H54 (cell line): ENCODE data around the gene SEL1L2.

Experiments used
- DNase-seq: peaks from one replicate; pipeline ENCODE4 v3.0.0; 2011; ENCODE audit warnings: low spot score, mixed read lengths; ENCODE audit not compliant: insufficient read length
- FAIRE-seq: peaks from 3 replicates; lab custom pipeline; 2011; peaks lifted over from hg19 to GRCh38; lab: Jason Lieb, UNC
- POLR2A ChIP-seq: IDR thresholded peaks from 2 replicates; pipeline ENCODE4 v1.6.1; 2011; ENCODE audit warnings: low read depth, mild to moderate bottlenecking, low read length

SEL1L2 gene

DNA sequence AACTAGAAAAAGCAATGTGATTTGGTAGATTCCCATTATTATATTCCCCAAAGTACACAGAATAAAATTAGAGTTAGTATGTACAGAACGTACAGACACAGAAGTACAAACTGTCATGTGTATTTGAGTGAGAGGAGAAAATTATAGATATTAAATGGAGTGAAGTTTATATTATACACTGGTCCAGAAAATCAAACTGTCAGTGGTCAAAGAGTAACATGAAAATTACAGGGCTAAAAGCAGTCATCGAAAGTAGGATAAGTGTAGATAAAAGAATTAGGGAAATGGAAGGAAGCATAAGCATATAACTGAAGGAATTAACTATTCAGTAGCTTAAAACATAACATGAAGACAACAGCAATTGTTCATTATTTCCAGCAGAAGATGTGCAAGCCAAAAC is 30.3 kb downstream of the SEL1L2 start:
- TF ChIP-seq POLR2A, result no peak
- FAIRE-seq, result no peak
- DNase-seq, result no peak

DNA sequence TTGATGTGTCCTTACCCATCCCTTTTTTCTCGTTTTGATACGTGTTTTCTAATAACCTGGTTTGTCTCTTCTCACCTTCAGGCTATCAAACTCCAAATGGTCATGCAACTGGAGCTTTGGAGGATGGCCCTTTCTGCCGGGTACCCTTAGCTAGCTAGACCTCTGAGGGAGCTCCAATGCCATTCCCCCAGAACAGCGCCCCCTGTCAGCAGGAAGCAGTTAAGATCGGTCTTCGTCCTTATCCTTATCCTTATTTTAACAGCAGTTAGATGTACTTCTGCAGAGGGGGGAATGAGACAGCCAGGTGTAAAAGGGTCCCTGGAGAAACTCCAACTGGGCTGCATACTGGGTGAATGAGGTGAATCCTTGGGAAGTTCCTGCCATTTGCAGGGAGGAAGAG is 37.2 kb downstream of the SEL1L2 start:
- FAIRE-seq, result no peak
- no peak for DNase-seq
- TF ChIP-seq POLR2A, result no peak

DNA sequence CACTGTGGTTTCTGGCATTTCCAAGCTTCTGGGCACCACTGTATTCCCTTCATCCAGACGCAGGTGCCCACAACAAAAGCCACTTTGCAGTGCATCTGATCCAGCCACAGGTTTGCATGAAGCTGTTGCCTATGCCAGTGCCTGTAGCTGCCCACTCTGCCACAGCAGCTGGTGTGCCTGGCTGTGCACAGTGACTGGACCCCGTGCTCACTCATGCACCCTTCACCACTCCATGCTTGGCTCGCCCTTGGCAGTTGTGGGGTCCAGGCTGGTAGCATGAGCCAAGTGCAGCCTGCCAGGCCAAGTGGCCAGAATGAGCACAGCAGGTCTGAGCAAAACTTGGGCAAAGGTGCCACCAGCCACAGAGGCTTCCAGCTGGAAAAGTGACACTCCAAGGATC is 42.7 kb downstream of the SEL1L2 start:
- TF ChIP-seq POLR2A, result no peak
- DNase-seq, result no peak
- FAIRE-seq, result no peak

DNA sequence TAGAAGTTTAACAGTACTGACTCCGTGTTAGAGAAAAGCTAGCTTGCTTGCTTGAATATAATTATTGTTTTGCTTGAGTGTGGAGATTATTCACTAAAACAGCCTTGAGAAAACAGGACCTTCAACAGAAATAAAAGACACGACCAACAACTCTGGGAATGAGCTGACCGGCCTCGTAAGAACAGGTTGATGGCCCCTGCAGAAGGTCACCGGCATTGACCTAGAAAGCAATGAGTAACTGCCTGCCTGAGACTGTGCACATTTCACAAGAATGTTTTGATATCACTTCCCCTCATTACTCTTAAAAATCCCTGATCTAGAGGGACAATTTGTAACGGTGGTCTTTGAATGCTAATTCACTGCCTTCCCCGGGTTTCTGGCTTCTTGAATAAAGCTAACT is 49.4 kb downstream of the SEL1L2 start:
- no peak for DNase-seq
- no peak for FAIRE-seq

DNA sequence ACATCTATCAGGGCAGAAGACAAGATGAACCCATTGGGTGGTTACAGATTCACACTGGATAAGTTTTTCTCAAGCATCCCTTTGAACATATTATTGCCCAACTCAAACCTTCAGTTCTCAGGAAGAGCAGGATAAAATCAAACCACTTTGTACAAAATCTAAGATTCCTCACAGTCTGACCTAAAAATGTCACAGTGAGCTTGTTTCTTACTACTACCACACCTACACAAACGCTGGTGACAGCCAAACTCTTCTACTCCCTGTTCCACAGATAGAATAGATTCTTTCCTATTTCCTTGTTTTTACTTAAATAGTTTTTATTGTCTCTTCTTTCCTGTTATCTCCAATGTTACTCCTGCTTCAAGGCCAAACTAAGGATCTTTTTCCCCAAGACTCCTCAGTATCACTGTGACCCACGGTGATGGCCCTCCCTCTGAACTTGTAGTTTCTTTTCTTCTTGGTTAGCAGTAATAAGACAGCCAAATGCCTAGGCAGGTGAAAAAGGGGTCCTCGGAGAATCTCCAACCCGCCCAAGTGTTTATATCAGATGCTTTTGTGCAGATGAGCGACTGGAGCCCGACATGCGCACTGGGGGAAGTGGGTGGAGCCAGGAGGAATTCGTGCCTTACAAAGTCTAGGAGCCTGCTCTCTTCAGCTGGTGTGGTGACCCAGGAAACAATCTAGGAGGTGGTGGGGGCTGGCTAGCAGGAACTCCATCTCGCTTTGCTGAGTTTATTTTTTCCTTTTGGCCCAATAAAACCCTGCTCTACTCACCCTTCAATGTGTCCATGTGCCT is 53.4 kb downstream of the SEL1L2 start:
- DNase-seq (no peak), FAIRE-seq (no peak)
- TF ChIP-seq POLR2A, result no peak

More for the DNA sequence above, 49.4 kb downstream of the SEL1L2 start:
- TF ChIP-seq POLR2A, result no peak

DNA sequence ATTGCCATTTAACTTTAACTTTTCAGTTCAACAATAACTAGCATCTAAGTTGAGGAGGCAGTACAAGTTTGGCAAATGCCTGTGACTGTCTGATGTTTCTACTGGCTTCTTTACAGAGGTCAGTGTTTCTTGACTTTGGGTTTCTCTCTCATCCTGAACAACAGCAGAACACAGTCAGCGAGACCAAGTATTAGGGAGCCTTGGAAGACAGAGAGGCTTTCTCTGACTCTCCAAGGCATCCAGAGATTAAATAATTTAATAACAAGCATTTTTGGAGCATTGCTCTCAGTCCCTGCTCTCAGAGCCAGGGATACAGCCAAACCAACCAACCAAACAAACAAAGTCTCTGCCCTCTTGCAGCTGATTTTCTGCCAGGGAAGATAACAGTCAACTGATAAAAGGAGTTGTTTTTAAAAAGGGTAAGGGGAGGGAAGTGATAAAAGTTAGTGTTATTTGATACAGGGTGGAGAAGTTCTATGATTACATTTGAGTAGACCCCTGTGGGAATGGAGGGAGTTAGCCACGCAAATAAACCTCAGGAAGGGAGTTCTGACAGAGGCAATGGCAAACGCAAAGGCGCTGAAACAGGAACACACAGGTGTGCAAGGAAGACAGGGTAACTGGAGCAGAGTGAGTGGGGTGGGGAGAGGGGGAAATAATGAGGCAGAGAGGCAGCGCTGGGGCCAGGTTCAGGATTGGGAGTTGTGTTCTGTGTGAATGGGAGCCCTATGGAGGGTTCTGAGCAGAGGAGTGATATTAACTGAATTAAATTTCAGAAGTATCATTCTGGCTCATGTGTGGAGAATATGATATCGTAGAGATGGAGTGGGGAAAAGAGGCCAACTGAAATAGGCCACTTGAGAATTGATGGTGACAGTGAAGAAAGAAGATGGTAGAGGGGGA is 55.2 kb downstream of the SEL1L2 start:
- TF ChIP-seq POLR2A, result no peak
- no peak for DNase-seq
- no peak for FAIRE-seq

DNA sequence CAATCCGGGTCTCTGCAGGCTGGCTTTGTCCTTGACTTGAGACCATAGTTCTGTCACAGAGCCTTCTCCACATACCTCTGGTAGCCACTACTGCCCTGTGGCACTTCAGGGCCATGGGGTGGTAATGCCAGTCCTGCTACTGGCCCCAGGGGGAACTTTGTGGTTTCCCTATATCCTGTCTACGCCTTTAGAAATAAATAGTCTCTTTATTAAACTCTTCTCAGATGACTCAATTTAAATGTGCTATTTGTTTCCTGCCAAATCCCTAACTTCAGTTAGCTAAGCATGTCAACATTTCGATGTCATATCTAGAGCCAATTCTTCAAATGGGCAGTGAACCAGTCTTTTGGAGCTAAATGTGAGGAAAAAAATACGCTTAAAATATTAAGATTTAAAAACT is 60.1 kb downstream of the SEL1L2 start:
- no peak for TF ChIP-seq POLR2A
- FAIRE-seq, result no peak
- peak; percentile 3 for DNase-seq

DNA sequence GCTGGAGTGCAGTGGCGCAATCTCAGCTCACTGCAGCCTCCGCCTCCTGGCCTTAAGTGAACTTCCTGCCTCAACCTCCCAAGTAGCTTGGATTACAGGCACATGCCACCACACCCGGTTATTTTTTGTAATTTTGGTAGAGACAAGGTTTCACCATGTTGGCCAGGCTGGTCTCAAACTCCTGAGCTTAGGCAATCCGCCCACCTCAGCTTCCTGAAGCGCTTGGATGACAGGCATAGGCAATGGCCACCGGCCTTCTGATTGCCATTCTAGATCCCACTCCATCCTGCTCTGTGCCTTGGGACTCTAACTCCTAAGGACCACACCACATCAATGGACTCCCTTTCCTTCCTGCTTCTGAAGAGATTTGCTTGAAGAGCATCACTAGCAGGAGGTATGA is 60.6 kb downstream of the SEL1L2 start:
- FAIRE-seq (no peak), DNase-seq (no peak)
- TF ChIP-seq POLR2A, result no peak

DNA sequence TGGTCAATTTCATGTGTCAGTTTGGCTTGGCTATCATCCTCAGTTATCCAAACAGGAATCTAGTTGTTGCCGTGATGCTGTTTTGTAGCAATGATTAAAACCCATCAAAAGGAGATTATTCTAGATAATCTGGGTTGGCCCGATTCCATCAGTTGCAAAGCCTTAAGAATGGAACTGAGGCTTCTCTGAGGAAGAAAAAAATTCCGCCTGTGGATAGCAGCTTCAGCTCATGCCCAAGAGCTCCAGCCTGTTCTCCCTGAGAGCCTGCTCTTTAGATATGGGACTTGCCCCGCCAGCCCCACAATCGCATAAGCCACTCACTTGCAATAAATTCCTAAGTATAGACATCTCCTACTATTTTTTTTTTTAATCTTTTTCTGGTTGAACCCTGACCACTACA is 61.5 kb downstream of the SEL1L2 start:
- no peak for FAIRE-seq
- no peak for TF ChIP-seq POLR2A
- no peak for DNase-seq

DNA sequence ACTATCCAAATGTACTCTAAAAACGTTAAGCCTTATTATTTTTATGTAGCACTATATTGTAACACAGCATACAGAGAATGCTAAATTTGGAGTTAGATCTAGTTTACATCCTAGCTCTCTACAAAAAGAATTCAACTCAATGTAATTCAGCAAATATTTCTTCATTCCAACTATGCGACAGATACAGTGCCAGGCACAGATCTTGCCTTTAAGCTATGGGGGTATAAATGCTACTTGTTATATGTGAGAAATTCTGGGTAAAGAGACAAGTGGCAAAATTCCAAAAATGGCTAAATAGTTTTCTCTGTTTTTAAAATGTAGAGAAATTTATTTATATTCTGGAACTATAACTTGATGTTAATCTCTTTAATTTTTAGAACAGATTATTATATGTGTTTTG is 63.2 kb downstream of the SEL1L2 start:
- no peak for FAIRE-seq
- no peak for TF ChIP-seq POLR2A
- no peak for DNase-seq

DNA sequence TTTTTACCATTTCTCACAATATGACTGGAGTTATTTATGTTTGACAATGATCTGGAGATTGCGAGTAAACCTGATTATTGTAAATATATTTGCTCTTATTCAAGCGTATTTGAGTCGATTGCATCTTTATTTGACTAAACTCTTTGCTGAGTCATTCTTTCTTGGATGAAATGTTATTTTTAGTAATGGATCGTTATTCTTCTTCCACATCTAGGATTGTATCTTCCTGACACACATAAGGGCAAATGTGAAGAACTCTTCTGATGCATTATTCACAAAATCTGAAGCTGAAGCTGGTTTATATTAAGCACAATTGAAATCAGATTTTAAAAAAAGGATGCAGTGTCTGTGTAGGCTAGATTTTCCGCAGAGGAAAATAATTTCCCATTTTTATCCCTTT is 68.2 kb downstream of the SEL1L2 start:
- FAIRE-seq (no peak), DNase-seq (no peak)
- TF ChIP-seq POLR2A, result no peak

DNA sequence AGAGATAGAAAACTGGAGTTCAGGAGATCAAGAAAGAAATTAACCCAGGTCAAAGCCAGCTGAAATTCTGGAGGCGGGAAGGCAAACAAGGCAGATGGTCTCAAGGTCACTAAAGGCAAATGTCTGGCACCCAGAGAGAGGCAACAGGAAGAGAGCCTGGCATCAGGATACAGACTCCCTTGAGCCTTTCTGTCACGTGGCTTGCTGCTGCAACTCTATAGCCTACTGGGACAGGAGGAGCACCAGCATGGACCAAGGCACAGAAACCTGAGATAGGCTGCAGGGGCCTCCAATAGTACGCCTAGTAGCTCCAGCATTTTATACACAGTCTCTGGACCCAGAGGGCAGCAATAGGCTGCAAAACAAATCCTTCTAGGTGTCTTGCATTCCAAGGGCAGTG is 75.1 kb downstream of the SEL1L2 start:
- FAIRE-seq (no peak), DNase-seq (no peak)
- TF ChIP-seq POLR2A, result no peak

DNA sequence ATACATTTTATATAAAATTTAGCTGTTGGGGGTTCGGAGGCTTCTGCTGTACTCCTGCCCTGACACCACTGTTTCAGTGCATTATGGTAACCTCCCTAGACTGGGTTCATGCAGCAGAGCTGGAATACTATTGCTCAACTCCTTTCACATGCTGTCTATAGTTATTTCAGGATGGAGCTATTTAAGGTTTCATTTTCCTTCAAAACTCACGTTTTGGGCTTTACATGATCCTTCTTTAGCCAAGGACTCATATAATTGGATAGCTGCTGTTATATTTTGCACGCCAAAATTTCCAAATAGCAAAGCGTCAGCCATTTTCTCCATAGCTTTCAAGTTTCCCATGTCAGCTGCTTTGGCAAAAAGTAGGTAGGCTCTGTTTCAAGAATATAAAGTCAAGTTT is 76.8 kb downstream of the SEL1L2 start:
- TF ChIP-seq POLR2A, result no peak
- no peak for DNase-seq
- no peak for FAIRE-seq

DNA sequence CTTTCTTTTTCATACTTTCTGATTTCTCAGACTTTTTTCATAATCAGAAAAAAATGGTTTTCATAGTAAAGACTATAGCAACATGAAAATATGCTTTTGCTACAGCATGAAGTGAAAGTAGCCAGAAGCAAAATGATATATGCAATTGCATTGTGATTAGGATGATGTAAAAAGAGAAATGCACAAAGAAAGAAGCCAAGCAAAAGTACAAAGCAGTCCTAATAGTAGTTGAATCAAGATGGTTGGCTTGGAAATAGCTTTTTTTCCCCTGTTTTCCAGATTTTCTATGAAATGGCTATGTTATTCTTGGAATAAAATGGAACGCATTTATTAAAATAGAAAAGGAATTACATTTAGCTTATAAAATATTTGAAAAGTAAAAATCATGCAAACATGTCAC is 77.3 kb downstream of the SEL1L2 start:
- FAIRE-seq (no peak), DNase-seq (no peak)
- no peak for TF ChIP-seq POLR2A

DNA sequence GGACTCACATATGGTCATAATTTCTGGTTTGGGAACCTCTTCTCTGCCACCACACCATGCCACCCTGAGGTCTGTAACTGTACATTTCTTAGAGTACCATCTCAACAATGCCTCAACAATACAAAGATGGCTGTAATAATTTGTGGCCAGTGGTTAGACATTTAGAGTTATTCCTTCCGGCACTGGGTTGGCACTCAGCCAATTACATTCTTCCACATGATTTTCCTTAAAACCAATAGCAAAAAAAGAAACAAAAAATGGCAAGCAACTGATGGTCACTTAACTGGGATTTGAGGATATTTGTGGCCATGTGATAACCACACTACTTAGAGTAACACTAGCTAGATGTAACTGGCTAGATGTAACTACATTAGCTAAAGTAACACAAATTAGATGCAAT is 79.9 kb downstream of the SEL1L2 start:
- FAIRE-seq (no peak), DNase-seq (no peak)

More for the DNA sequence above, 79.9 kb downstream of the SEL1L2 start:
- no peak for TF ChIP-seq POLR2A
